Stimulated activated CD4-positive, alpha-beta T cell treated with anti-CD3 and anti-CD28 coated beads, Interleukin-4, amount 100 ng/mL, for 1 hour (primary cell): ENCODE data around the gene CBLB.
A peak's percentile ranks its signal among the peaks of the same experiment; 100 is the strongest.
"Not testable (repeated sequence)": the region's sequence is repeated elsewhere in the genome, so short reads cannot be mapped to it uniquely, and the experiment has no call there.

Experiments
- DNase-seq: peaks from one replicate; pipeline ENCODE4 v3.0.0-alpha.2; 2020

The CBLB gene

DNA sequence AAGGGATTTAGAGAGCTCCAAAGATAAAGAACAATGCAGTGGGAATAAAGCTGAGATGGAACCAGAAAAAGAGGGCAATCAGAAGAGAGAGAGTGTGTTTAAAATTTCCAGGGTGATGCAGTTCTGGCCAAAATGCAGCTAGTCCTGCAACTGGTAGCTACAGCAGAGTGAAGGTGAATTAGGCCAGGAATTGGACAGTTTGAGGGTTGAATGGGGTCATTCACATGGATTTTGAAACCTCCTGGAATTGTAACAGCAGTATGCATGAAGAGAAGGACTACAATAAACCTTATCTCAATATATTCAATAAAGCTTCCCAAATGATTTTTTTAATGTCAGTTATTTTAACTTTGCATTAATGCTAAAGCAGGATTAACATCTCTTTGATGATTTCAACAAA is 85.2 kb downstream of the CBLB start:
- DNase-seq, result no peak

GRCh38 chr3:105781871-105782270 is 86.9 kb downstream of the CBLB start:
- DNase-seq, result no peak

DNA sequence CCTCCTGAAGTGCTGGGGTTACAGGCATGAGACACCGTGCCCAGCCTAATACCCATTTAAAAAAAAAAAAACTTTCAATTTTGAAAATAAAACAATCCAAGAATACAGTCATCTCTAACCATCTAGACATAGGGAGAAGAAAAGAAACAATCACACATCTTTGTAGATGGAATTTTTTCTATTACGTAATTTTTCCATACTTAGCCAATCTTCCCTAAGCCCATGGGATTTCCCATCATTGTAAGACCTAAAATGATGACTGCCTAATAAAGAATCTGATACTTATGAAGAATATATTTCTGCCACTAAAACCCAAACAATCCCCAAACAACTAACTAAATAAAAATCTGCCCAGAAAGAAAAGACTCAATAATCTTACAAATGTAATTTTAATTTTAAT is 88.7 kb downstream of the CBLB start:
- DNase-seq, result no peak

- no peak for DNase-seq
These were observed 93.4 kb downstream of the CBLB start for GRCh38 chr3:105775368-105775767.

DNA sequence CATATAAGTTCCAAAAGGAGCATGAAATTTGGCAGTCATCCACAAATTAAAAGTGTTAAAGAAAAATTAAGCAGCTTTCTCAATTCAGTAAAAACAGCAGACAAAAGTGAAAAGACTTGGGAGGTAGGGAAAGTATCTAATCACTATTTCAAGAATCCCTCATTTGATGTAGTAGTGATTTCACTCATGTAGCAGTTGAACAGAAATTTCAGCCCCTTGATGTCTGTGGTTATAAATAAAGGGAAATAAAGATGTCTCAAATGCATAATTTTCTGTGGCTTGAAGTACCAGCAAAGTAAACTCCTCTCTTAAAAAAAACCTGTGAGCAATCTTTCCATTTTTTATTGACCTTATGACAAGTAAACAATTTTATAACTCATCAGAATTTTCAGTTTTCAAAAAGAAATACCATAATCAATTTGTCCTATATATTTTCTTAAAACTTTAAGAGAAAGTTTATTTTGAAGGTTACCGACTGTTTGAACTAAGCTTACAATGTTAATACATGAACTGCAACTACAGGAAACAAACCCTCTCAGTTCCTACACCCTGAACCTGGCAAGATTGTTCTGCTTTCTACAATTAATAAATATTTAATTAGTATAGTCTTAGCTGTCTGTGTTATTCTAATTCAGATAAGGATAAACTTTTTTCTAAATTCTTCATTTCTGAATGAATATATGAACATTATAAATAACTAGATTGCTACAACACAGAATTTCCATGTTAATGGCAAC is 94.2 kb downstream of the CBLB start:
- DNase-seq, result no peak

DNA sequence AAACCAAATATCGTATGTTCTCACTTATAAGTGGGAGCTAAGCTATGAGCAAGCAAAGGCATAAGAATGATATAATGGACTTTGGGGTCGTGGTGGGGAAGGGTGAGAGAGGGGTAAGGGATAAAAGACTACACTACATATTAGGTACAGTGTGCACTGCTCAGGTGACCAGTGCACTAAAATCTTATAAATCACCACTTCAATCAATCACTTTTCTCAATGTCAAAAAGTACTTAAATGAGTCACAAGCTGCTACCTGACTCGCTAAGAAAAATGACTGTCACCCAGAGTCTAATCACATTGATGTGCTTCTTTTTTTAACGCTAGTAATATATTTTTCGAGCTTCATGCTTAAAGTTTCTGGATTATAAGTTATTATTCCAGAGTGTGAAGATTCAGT is 95.5 kb downstream of the CBLB start:
- DNase-seq, result no peak

GRCh38 chr3:105772635-105773034 is 96.2 kb downstream of the CBLB start:
- DNase-seq, result no peak

- DNase-seq, result no peak
These were observed 97.4 kb downstream of the CBLB start for GRCh38 chr3:105771392-105771791.

DNA sequence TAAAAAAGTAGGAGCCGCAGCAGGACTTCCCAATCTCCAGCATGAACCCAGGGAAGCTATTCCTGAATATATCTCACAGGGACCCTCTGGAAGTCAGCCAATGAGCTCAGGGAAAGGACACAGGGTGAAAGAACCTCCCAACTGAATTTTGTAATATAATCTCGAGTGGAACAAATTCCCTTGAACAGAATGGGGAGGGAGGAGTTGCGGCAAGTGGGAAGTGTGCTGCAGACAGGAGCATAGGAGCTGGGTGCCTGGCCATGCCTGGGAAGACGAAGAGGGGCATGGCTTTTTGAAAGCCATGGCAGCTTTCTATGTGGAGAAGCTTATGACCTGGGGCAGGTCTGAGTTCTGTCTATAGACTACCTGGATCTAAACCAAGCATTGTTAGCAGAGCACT is 98.4 kb downstream of the CBLB start:
- DNase-seq, result no peak

GRCh38 chr3:105767776-105768175 is 101.0 kb downstream of the CBLB start:
- no peak for DNase-seq

DNA sequence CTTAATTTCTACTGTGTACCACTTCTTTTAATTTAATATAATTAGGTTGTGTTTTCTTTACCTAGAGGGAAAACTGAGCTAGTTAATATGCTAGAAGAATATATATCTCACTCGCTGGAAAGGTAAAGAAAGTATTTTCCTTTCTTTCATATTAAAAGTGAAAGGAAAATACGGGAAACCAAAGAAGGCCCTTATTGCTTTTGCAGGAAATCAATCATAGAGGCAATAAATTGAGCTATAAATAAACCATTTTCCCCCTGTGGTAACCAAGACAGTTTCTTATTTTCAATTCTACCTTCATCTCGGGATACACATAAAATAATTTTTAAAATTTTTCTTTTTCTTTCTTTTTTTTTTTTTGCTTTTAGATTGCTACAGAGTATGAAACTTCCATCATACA is 101.6 kb downstream of the CBLB start:
- no peak for DNase-seq

- no peak for DNase-seq
These were observed 103.5 kb downstream of the CBLB start for GRCh38 chr3:105765308-105765639.

GRCh38 chr3:105764378-105765307 is 104.2 kb downstream of the CBLB start:
- no peak for DNase-seq

GRCh38 chr3:105763659-105764036 is 105.2 kb downstream of the CBLB start:
- no peak for DNase-seq

GRCh38 chr3:105762749-105763658 is 105.8 kb downstream of the CBLB start:
- no peak for DNase-seq

DNA sequence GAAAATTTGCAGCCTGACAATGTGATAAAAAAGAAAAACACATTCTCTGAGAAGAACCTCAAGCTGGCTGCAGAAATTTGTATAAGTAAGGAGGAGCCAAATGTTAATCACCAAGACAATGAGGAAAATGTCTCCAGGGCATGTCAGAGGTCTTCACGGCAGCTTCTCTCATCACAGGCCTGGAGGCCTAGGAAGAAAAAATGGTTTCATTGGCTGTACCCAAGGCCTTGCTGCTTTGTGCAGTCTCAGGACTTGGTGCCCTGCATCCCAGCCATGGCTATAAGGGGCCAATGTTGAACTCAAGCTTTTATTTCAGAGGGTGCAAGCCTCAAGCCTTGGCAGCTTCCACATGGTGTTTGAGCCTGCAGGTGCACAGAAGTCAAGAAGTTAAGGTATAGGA is 106.6 kb downstream of the CBLB start:
- not testable (repeated sequence) for DNase-seq

DNA sequence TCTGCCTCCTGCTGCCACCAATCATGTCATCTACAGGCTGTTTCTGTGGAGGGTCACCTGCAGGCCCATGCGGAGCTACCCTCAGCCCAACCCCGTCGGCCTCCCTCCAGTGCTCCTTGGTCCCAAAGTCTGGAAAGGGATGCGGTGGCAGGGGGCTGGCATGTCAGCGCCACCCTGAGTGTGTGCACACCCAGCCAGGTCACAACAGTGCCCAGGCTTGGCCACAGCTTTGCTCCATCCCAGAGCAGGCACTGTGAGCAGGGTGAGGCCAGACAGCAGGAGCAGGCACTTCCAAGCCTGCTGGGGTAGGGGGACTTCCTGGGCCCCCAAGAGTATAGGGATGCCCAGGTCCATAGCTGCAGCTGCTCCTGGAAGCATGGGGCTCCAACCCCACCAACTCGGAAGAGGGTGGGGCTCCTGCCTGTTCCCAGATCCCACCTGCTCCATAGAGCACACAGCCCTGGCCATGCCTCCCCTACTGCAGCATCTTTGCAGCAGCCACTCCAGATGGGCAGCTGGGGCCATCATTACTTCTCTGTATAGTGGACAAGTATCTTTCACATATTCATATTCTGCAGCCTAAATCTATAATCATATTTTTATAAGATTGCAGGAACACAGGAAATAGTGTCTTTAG is 109.3 kb downstream of the CBLB start:
- no peak for DNase-seq

- no peak for DNase-seq
These were observed 110.4 kb downstream of the CBLB start for GRCh38 chr3:105758451-105758850.

DNA sequence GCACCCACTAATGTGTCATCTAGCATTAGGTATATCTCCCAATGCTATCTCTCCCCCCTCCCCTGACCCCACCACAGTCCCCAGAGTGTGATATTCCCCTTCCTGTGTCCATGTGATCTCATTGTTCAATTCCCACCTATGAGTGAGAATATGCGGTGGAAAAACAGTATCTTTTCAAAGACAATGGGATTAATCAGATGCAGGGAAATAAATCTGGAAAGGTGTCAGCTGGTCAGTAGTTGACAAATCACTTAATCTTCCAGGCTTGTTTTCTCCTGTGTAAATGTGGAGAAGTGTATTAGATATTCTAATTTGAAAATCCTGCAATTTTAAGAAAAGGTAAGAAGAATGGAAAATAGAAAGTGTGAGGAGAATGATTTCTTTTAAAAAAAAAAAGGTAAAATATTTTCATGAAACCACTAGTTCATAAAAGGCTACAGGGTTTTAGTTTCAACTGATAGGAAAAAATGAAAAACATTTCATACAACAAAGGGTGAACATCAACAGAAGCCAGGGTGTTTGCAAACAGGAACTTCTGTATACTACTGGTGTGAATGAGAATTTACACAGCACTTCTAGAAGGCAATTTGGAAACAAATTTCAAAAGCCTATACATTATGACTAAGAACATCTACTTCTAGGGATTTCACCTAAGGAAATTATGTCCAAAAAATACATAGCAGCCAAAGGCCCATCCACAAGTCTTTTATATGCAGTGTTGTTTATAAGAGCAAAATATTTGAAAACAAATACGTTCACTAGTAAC is 113.5 kb downstream of the CBLB start:
- no peak for DNase-seq

DNA sequence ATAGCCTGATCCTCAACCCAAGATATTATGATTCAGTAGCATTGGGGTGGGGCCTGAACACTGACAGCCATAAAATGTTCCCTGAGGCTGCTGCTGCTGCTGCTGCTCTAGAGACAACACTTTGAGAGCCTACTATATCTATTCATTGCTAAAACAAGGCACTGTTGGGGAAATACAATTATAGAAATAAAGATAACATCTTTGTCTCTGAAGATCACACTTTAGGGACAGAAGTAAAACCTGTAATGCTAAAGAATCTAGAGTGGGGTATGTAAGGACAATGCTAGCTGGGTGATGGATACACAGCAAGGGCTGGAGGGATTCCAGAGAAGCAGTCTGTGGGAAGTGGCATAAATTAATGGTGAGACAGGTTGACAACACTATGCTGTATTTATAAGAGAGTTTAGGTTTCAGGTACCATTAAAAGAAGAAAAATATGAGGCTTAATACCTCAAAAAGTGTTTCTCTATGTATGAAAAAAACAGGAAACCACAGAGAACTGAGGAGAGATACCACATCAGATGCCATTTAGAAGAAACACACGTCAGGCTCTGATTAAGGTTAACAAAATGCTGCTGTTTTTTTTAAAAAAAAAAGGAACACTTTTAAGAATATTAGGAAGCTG is 115.9 kb downstream of the CBLB start:
- peak; percentile 19 for DNase-seq

DNA sequence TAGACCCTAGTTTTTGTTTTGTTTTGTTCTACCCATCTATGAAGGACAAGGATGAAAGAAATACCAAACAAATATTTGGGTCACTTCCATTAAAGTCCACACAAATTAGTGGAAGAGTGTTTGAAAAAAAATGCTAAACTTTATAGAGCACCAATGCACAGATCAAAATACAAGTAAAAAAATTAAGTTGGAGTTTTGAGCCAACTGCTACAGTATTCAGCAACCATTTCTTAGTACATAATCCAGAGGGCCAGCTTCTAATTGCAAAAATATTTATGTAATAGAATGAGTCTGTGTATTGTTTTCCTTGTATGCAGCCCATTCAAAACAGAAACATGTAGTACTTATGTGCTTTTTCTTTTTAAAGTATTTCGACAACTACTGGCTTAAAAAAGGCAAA is 121.1 kb downstream of the CBLB start:
- DNase-seq, result no peak
